Epidermal melanocyte (primary cell): ENCODE data around the gene RAPGEF4.

ENCODE experiments used
- DNase-seq: peaks from one replicate; pipeline ENCODE4 v3.0.0; 2011; ENCODE audit warnings: low spot score; ENCODE audit not compliant: insufficient read length

The RAPGEF4 gene

GRCh38 chr2:172859581-172860335 is 124.1 kb downstream of the RAPGEF4 start:
- DNase-seq: no peak

GRCh38 chr2:172860336-172860707 is 124.7 kb downstream of the RAPGEF4 start:
- DNase-seq: no peak

GRCh38 chr2:172861098-172861497 is 125.5 kb downstream of the RAPGEF4 start:
- no peak for DNase-seq

GRCh38 chr2:172861656-172862476 is 126.2 kb downstream of the RAPGEF4 start:
- no peak for DNase-seq

GRCh38 chr2:172863341-172863740 is 127.7 kb downstream of the RAPGEF4 start:
- DNase-seq: no peak

- no peak for DNase-seq
These were observed 128.5 kb downstream of the RAPGEF4 start for GRCh38 chr2:172864182-172864581.

GRCh38 chr2:172865422-172865821 is 129.8 kb downstream of the RAPGEF4 start:
- DNase-seq: no peak

GRCh38 chr2:172869861-172870260 is 134.2 kb downstream of the RAPGEF4 start:
- DNase-seq: no peak

GRCh38 chr2:172870396-172870795 is 134.8 kb downstream of the RAPGEF4 start:
- no peak for DNase-seq

GRCh38 chr2:172877826-172878225 is 142.2 kb downstream of the RAPGEF4 start:
- DNase-seq: no peak

- no peak for DNase-seq
These were observed 142.6 kb downstream of the RAPGEF4 start for GRCh38 chr2:172878260-172878659.

GRCh38 chr2:172884336-172884735 is 148.7 kb downstream of the RAPGEF4 start:
- no peak for DNase-seq

GRCh38 chr2:172885996-172886395 is 150.4 kb downstream of the RAPGEF4 start:
- no peak for DNase-seq

- no peak for DNase-seq
These were observed 151.6 kb downstream of the RAPGEF4 start for GRCh38 chr2:172887280-172887679.

- DNase-seq: no peak
These were observed 153.3 kb downstream of the RAPGEF4 start for GRCh38 chr2:172888714-172889669.

GRCh38 chr2:172889768-172890430 is 154.3 kb downstream of the RAPGEF4 start:
- no peak for DNase-seq

- DNase-seq: no peak
These were observed 157.5 kb downstream of the RAPGEF4 start for GRCh38 chr2:172893111-172893510.

GRCh38 chr2:172893671-172894070 is 158.0 kb downstream of the RAPGEF4 start:
- DNase-seq: no peak

GRCh38 chr2:172894689-172895387 is 159.2 kb downstream of the RAPGEF4 start:
- no peak for DNase-seq

GRCh38 chr2:172896661-172897081 is 161.0 kb downstream of the RAPGEF4 start:
- no peak for DNase-seq
